SK-N-MC (cell line): Measurements from ENCODE around the gene LAMA5.

Source experiments
- EZH2 ChIP-seq: fragments of 200-600 bp; sonication (generic); IDR thresholded peaks from one replicate; pipeline ENCODE4 v1.6.1; 2017; ENCODE audit warnings: antibody characterized with exemption
- FOXP2 ChIP-seq: optimal IDR thresholded peaks from 2 replicates; pipeline ENCODE3; 2011; ENCODE audit warnings: mild to moderate bottlenecking, moderate library complexity; ENCODE audit not compliant: insufficient read depth; ENCODE audit errors: extremely low read length, control extremely low read depth
- POLR2AphosphoS5 ChIP-seq: IDR thresholded peaks from 2 replicates; pipeline ENCODE4 v1.6.1; 2012; ENCODE audit warnings: mild to moderate bottlenecking, low read depth, low read length, borderline replicate concordance

- TF ChIP-seq POLR2AphosphoS5, result no peak
- no peak for TF ChIP-seq EZH2
- TF ChIP-seq FOXP2, result no peak
Observed at GRCh38 chr20:62321521-62321948, 45.6 kb downstream of the LAMA5 start.
